K562 (cell line): ENCODE results near the gene TRAF3IP3. TPM values are rescaled to one million over a fixed set of nuclear protein-coding genes. Genes with fewer than 3 reads are reported as not detected.

ENCODE experiments used
- ATAC-seq: fragments of 200-7000 bp; cut with Tn5 transposase; 3 replicates; pipeline ENCODE4 v1.9.1; 2020; ENCODE audit warnings: moderate library complexity
- BruUV-seq: library from RNA; stranded (reverse); fragments of 400-500 nt; replicated peaks from 2 replicates; lab custom pipeline; 2021; lab: Mats Ljungman, UMichigan
- CTCF ChIA-PET: fragments of 300-600 bp; formaldehyde crosslinking; extraction: SDS; loops from one replicate; lab custom pipeline; 2021; ENCODE audit warnings: low intra/inter-chr PET ratio; lab: Yijun Ruan, JAX
- POLR2A ChIA-PET: fragments of 300-600, 350-650 bp; sonication (Branson Sonifier 250); formaldehyde crosslinking; extraction: SDS; loops from one replicate; lab custom pipeline; 2021; ENCODE audit warnings: antibody characterized with exemption, inconsistent platforms; lab: Yijun Ruan, JAX
- DNase-seq, 4 experiments: peaks; one replicate each; pipeline versions ENCODE4 v3.0.0 to v3.0.0-alpha.2; 2011 to 2018; ENCODE audit warnings: low spot score in 3 of 4, mixed read lengths in 3 of 4; ENCODE audit errors: extremely low read depth in 1 of 4
- FAIRE-seq: peaks from 2 replicates; lab custom pipeline; 2011; peaks lifted over from hg19 to GRCh38; lab: Jason Lieb, UNC
- H2AFZ ChIP-seq: 2 replicates; pipeline ENCODE4 v1.6.0; 2011; ENCODE audit warnings: low read depth, low read length, control low read depth, inconsistent platforms
- H3K27ac ChIP-seq: fragments of 200-600 bp; 3 replicates; pipeline ENCODE4 v1.8.0; 2011; ENCODE audit warnings: low read depth, mild to moderate bottlenecking, control low read depth, inconsistent platforms, low read length, moderate library complexity, mixed read lengths; ENCODE audit errors: extremely low read depth
- H3K27me3 ChIP-seq, 2 experiments: fragments of 300-600 bp in 1 of 2; 2 replicates in 1 of 2; 3 replicates in 1 of 2; pipeline versions ENCODE4 v1.6.0 to v1.8.0; 2011; ENCODE audit warnings: inconsistent platforms in 2 of 2, low read length in 2 of 2, mild to moderate bottlenecking in 1 of 2, mixed read lengths in 1 of 2, moderate library complexity in 1 of 2; ENCODE audit not compliant: control insufficient read depth in 2 of 2, insufficient read depth in 2 of 2
- H3K36me3 ChIP-seq: fragments of 300-600 bp; 3 replicates; pipeline ENCODE4 v1.8.0; 2011; ENCODE audit warnings: mild to moderate bottlenecking, low read length, inconsistent platforms; ENCODE audit not compliant: control insufficient read depth, insufficient read depth
- H3K4me1 ChIP-seq, 2 experiments: fragments of 200-600 bp in 1 of 2; replicated peaks in 1 of 2; 2 replicates in 1 of 2; 3 replicates in 1 of 2; pipeline versions ENCODE4 v1.5.1 to v1.8.0; 2011; ENCODE audit warnings: inconsistent platforms in 2 of 2, low read length in 2 of 2, mild to moderate bottlenecking in 1 of 2, mixed read lengths in 1 of 2, moderate library complexity in 1 of 2; ENCODE audit not compliant: control insufficient read depth in 2 of 2, insufficient read depth in 2 of 2
- H3K4me2 ChIP-seq: 2 replicates; pipeline ENCODE4 v1.6.1; 2011; ENCODE audit warnings: low read length, control low read depth, inconsistent platforms, mixed read lengths; ENCODE audit not compliant: insufficient read depth
- H3K4me3 ChIP-seq: fragments of 200-600 bp; sonication (generic), shearing (Covaris generic); 2 replicates; pipeline ENCODE4 v1.5.1; 2016; ENCODE audit warnings: control low read depth, inconsistent platforms
- H3K79me2 ChIP-seq: fragments of 200-600 bp; 3 replicates; pipeline ENCODE4 v1.8.0; 2011; ENCODE audit warnings: low read length, inconsistent platforms; ENCODE audit not compliant: control insufficient read depth, insufficient read depth
- H3K9ac ChIP-seq, 2 experiments: 2 replicates each; pipeline versions ENCODE4 v1.6.0 to v1.6.1; 2011; ENCODE audit warnings: low read depth in 2 of 2, low read length in 2 of 2, control low read depth in 1 of 2, inconsistent platforms in 1 of 2, mild to moderate bottlenecking in 1 of 2, mixed read lengths in 1 of 2; ENCODE audit not compliant: insufficient read depth in 1 of 2
- H3K9me1 ChIP-seq: one replicate; pipeline ENCODE4 v1.6.0; 2011; ENCODE audit warnings: inconsistent platforms, mild to moderate bottlenecking, low read length, moderate library complexity; ENCODE audit not compliant: control insufficient read depth, insufficient read depth
- H3K9me3 ChIP-seq: replicated peaks from 2 replicates; pipeline ENCODE4 v1.5.1; 2011; ENCODE audit warnings: low read depth, low read length, inconsistent platforms; ENCODE audit not compliant: control insufficient read depth, insufficient read depth
- H4K20me1 ChIP-seq: replicated peaks from 2 replicates; pipeline ENCODE4 v1.6.1; 2011; ENCODE audit warnings: low read length, inconsistent platforms, mixed read lengths; ENCODE audit not compliant: control insufficient read depth, insufficient read depth
- ATF7 ChIP-seq: fragments of 450-650 bp; IDR thresholded peaks from 2 replicates; pipeline ENCODE4 v1.7.1; 2014; ENCODE audit warnings: mild to moderate bottlenecking, moderate library complexity
- CHD4 ChIP-seq: fragments of 200-600 bp; sonication (generic); IDR thresholded peaks from 3 replicates; pipeline ENCODE4 v1.6.1; 2012; ENCODE audit warnings: low read depth, mild to moderate bottlenecking, mixed read lengths, low read length, inconsistent platforms; ENCODE audit not compliant: insufficient read depth, insufficient replicate concordance, poor library complexity, severe bottlenecking
- EGR1 ChIP-seq: fragments of 450-650 bp; conservative IDR thresholded peaks from 2 replicates; pipeline ENCODE4 v1.6.1; 2017; ENCODE audit warnings: mild to moderate bottlenecking
- ETS2 ChIP-seq: IDR thresholded peaks from 2 replicates; pipeline ENCODE4 v1.6.1; 2016; ENCODE audit warnings: borderline replicate concordance, missing genetic modification characterization, mild to moderate bottlenecking, moderate library complexity, missing compliant biosample characterization; ENCODE audit not compliant: poor library complexity, severe bottlenecking
- JUND ChIP-seq, 2 experiments: IDR thresholded peaks; 2 replicates in 1 of 2; 3 replicates in 1 of 2; pipeline ENCODE4 v1.6.1; 2011; ENCODE audit warnings: borderline replicate concordance in 2 of 2, low read depth in 2 of 2, low read length in 2 of 2, improper control_type of control experiment in 1 of 2, missing biosample characterization in 1 of 2, missing genetic modification characterization in 1 of 2, missing genetic modification reagents in 1 of 2
- NCOA1 ChIP-seq: fragments of 450-650 bp; IDR thresholded peaks from 2 replicates; pipeline ENCODE4 v1.6.1; 2016; ENCODE audit warnings: low read depth
- ZNF324 ChIP-seq: fragments of 250-450 bp; sonication (Bioruptor Pico); IDR thresholded peaks from 2 replicates; pipeline ENCODE4 v1.4.0; 2020; ENCODE audit warnings: mild to moderate bottlenecking
- ZNF764 ChIP-seq: fragments of 250-450 bp; sonication (Bioruptor Pico); IDR thresholded peaks from 2 replicates; pipeline ENCODE4 v1.4.0; 2020; ENCODE audit warnings: low read depth, mild to moderate bottlenecking, moderate library complexity
- WGBS: fragments of 100-300 bp; shearing (Covaris generic); methylation state at CpG from one replicate; pipeline ENCODE4 v1.1.6; 2016; ENCODE audit warnings: low coverage, mixed read lengths; ENCODE audit not compliant: insufficient coverage; ENCODE audit errors: missing lambda C conversion rate; 5-methylcytosine and 5-hydroxymethylcytosine counted together
- in situ Hi-C: fragments of 300-500 bp; cut with MboI; formaldehyde crosslinking; loops from 4 replicates; pipeline ENCODE4 v1.15.0; 2018; ENCODE audit warnings: inconsistent platforms, mixed read lengths
- intact Hi-C: fragments of 100-400 bp; cut with micrococcal nuclease; formaldehyde crosslinking; loops from 2 replicates; pipeline ENCODE4 v1.14.2; 2022
- polyA plus RNA-seq, 8 experiments: library from polyadenylated mRNA; depleted of rRNA in 4 of 8; stranded (reverse) in 5 of 8; unstranded in 3 of 8; fragments of >200 nt; fragmentation: Nextera tagmentation in 2 of 8; fragmentation: Illumina TruSeq in 1 of 8; extraction: Ambion mirVana in 2 of 8; extraction: Trizol in 1 of 8; gene quantifications; 2 replicates each; pipeline versions ENCODE4 v1.2.1 to v1.2.3, GENCODE V29; 2011 to 2014; ENCODE audit warnings: inconsistent platforms in 1 of 8, missing spikeins in 1 of 8
- total RNA-seq, 7 experiments: library from RNA; depleted of rRNA in 6 of 7; stranded (reverse); fragments of >200 nt in 6 of 7; fragmentation: Illumina TruSeq in 2 of 7; extraction: Trizol in 2 of 7; gene quantifications; 2 replicates each; pipeline versions ENCODE4 v1.2.1 to v1.2.3, GENCODE V29; 2011 to 2021; ENCODE audit warnings: low replicate concordance in 1 of 7
- TF ChIP-seq, protein P1 (sequence below): fragments of 450-650 bp; formaldehyde crosslinking; IDR thresholded peaks from 2 replicates; pipeline ENCODE4 v1.4.0; 2022; ENCODE audit warnings: mild to moderate bottlenecking, moderate library complexity
- TF ChIP-seq, protein P2 (sequence below): fragments of 450-650 bp; IDR thresholded peaks from 2 replicates; pipeline ENCODE4 v1.6.1; 2016; ENCODE audit warnings: missing biosample characterization, missing genetic modification characterization
- TF ChIP-seq, protein P3 (sequence below): fragments of 450-650 bp; IDR thresholded peaks from 2 replicates; pipeline ENCODE4 v1.6.1; 2018; ENCODE audit not compliant: partially characterized antibody
- TF ChIP-seq, protein P4 (sequence below), 2 experiments: fragments of 450-650 bp in 1 of 2; sonication (generic) in 1 of 2; formaldehyde crosslinking in 1 of 2; IDR thresholded peaks in 1 of 2; conservative IDR thresholded peaks in 1 of 2; 2 replicates each; pipeline versions ENCODE4 v1.6.1 to v1.8.1; 2016 to 2023; ENCODE audit warnings: mild to moderate bottlenecking in 2 of 2, moderate library complexity in 2 of 2, inconsistent platforms in 1 of 2, missing genetic modification reagents in 1 of 2

The TRAF3IP3 gene
- total and polyA plus RNA-seq, 9 of the 15 experiments (the other 6 are each of a cell fraction or from before 2014, with no cell fraction given): 0.06 to 1.1 (median 0.31) TPM

DNA sequence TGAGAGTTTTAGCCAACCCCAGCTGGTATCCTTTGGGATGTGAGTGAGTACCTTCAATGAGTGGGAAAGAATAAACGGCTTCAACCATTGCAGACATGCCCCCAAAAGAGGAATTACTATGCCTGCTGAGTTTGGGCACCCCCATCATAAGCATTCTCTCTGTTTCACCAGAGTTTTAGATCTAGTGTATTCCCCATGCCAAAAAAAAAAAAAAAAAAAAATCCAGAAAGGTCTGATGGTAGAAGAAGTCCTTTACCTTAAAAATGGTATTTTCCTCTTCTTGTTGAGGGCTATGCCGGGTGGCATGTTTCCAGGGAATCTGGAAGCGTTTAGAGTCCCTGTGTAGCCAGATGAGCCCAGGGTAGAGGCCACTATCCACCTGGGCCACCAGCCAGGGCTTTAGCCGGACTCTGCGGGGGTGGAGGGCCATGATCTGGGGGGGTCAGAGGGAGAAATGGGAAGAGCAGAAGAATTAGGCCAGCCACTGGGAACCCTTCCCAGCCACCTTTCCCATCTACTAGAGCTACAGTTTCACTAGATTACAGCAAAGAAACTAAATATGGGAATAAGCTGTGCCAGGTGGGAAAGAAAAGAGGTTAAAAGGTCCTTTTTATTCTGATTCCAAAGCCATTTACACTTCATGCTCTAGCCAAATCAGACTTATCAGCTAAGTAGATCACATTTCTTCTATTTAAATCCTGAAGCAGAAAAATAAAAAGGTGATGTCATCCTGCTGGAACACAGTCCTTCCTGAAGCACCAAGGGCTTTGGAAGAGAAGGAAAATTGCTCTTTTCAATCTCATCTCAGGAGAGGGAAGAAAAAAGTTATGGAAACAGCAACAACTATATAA lies 45.4 kb downstream of the TRAF3IP3 start:
- no peaks in the 10 kb centered on the region for H3K36me3 ChIP-seq
- in situ Hi-C loops: no loop called here
- 6% methylated on average over 5 of the region's 5 CpGs for WGBS
- intact Hi-C loops: no loop called here
- peaks cover 3% of the 10 kb centered on the region for H3K9me1 ChIP-seq
- no peak overlapping the region for H3K9ac ChIP-seq
- no peak overlapping the region for H3K27ac ChIP-seq
- ATAC-seq (no peak), FAIRE-seq (no peak), DNase-seq (no peak)
- no TSS peak for BruUV-seq
- H3K4me1 ChIP-seq: peaks cover 3 to 9% of the 10 kb centered on the region in 2 experiments; a peak in 4 of 5 replicates
- H3K4me2 ChIP-seq: no peak overlapping the region
- peaks cover 19 to 30% of the 10 kb centered on the region in 2 experiments; a peak in 4 of 5 replicates for H3K27me3 ChIP-seq
- H3K9me3 ChIP-seq: no peaks in the 10 kb centered on the region
- H3K4me3 ChIP-seq: no peak overlapping the region
- ChIA-PET CTCF (no interaction called here), POLR2A (interaction anchor here (1.2 to 1.3 kb wide), 2 partner anchors 10 to 13 kb away, joined by 4 read pairs; no protein-coding TSS in a partner anchor)
- no peaks in the 10 kb centered on the region for H4K20me1 ChIP-seq
- H3K79me2 ChIP-seq: no peaks in the 10 kb centered on the region
- no peak overlapping the region for H2AFZ ChIP-seq
- TF ChIP-seq, protein P1, sequence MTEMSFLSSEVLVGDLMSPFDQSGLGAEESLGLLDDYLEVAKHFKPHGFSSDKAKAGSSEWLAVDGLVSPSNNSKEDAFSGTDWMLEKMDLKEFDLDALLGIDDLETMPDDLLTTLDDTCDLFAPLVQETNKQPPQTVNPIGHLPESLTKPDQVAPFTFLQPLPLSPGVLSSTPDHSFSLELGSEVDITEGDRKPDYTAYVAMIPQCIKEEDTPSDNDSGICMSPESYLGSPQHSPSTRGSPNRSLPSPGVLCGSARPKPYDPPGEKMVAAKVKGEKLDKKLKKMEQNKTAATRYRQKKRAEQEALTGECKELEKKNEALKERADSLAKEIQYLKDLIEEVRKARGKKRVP (CRISPR knock-in tag): no peak
- TF ChIP-seq ZNF324 (CRISPR knock-in tag): no peak
- no peak for TF ChIP-seq JUND (IDR thresholded peaks at IDR 0.05; ENCODE audit: borderline replicate concordance, low read depth, low read length)
- peak; percentile 21; the same call in 1 of the 3 replicates for TF ChIP-seq JUND (tag; IDR thresholded peaks at IDR 0.05; ENCODE audit: borderline replicate concordance, low read depth, low read length)
- TF ChIP-seq CHD4: no peak
- TF ChIP-seq NCOA1: no peak
- TF ChIP-seq, protein P2, sequence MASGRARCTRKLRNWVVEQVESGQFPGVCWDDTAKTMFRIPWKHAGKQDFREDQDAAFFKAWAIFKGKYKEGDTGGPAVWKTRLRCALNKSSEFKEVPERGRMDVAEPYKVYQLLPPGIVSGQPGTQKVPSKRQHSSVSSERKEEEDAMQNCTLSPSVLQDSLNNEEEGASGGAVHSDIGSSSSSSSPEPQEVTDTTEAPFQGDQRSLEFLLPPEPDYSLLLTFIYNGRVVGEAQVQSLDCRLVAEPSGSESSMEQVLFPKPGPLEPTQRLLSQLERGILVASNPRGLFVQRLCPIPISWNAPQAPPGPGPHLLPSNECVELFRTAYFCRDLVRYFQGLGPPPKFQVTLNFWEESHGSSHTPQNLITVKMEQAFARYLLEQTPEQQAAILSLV (tag): no peak
- TF ChIP-seq, protein P3, sequence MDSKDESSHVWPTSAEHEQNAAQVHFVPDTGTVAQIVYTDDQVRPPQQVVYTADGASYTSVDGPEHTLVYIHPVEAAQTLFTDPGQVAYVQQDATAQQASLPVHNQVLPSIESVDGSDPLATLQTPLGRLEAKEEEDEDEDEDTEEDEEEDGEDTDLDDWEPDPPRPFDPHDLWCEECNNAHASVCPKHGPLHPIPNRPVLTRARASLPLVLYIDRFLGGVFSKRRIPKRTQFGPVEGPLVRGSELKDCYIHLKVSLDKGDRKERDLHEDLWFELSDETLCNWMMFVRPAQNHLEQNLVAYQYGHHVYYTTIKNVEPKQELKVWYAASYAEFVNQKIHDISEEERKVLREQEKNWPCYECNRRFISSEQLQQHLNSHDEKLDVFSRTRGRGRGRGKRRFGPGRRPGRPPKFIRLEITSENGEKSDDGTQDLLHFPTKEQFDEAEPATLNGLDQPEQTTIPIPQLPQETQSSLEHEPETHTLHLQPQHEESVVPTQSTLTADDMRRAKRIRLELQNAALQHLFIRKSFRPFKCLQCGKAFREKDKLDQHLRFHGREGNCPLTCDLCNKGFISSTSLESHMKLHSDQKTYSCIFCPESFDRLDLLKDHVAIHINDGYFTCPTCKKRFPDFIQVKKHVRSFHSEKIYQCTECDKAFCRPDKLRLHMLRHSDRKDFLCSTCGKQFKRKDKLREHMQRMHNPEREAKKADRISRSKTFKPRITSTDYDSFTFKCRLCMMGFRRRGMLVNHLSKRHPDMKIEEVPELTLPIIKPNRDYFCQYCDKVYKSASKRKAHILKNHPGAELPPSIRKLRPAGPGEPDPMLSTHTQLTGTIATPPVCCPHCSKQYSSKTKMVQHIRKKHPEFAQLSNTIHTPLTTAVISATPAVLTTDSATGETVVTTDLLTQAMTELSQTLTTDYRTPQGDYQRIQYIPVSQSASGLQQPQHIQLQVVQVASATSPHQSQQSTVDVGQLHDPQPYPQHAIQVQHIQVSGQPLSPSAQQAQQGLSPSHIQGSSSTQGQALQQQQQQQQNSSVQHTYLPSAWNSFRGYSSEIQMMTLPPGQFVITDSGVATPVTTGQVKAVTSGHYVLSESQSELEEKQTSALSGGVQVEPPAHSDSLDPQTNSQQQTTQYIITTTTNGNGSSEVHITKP: no peak
- no peak for TF ChIP-seq ZNF764 (CRISPR knock-in tag)
- TF ChIP-seq ATF7: 0 out of 2 replicates have a peak, but pooled peaks have one; percentile 16
- TF ChIP-seq ETS2: no peak
- TF ChIP-seq, protein P4, sequence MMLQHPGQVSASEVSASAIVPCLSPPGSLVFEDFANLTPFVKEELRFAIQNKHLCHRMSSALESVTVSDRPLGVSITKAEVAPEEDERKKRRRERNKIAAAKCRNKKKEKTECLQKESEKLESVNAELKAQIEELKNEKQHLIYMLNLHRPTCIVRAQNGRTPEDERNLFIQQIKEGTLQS (IDR thresholded peaks at IDR 0.05): peak; percentile 49
- TF ChIP-seq, protein P4 (CRISPR knock-in tag; conservative IDR thresholded peaks at IDR 0.05): no peak
- 0 out of 2 replicates have a peak, but pooled peaks have one; percentile 28 for TF ChIP-seq EGR1
